Prostate gland (tissue), 2 donors: Measurements from ENCODE around the gene VWF. TPM values are rescaled to one million over a fixed set of nuclear protein-coding genes. Genes with fewer than 3 reads are reported as not detected.

ENCODE experiments used
- DNase-seq: peaks from one replicate; pipeline ENCODE4 v3.0.0-alpha.2; 2019; ENCODE audit warnings: low spot score
- H3K27ac ChIP-seq, 2 donors: fragments of 200-600 bp; sonication (generic); 2 replicates each; pipeline ENCODE4 v1.5.1; 2017 to 2019
- H3K27me3 ChIP-seq: fragments of 200-600 bp; sonication (generic); replicated peaks from 2 replicates; pipeline ENCODE4 v1.5.1; 2019; ENCODE audit not compliant: insufficient read depth
- H3K36me3 ChIP-seq, 2 donors: fragments of 200-600 bp; sonication (generic); 1 replicate in 1 of 2; 2 replicates in 1 of 2; pipeline versions ENCODE4 v1.5.1 to v1.8.1; 2017 to 2019
- H3K4me1 ChIP-seq: fragments of 200-600 bp; sonication (generic); replicated peaks from 2 replicates; pipeline ENCODE4 v1.5.1; 2019
- H3K4me3 ChIP-seq, 2 donors: fragments of 200-600 bp; sonication (generic); 2 replicates each; pipeline ENCODE4 v1.5.1; 2017 to 2019
- H3K9me3 ChIP-seq: fragments of 200-600 bp; sonication (generic); 2 replicates; pipeline ENCODE4 v1.5.1; 2017
- POLR2A ChIP-seq: fragments of 450-650 bp; IDR thresholded peaks from one replicate; pipeline ENCODE4 v1.6.1; 2016; ENCODE audit warnings: antibody characterized with exemption, mild to moderate bottlenecking
- POLR2AphosphoS5 ChIP-seq: sonication (generic); formaldehyde crosslinking; IDR thresholded peaks from one replicate; pipeline ENCODE4 v1.6.1; 2017; ENCODE audit warnings: antibody characterized with exemption
- WGBS: methylation state at CpG from one replicate; pipeline ENCODE4 v1.1.5; 2018; 5-methylcytosine and 5-hydroxymethylcytosine counted together
- intact Hi-C: fragments of 100-400 bp; cut with DNase I; formaldehyde crosslinking; loops from one replicate; pipeline ENCODE4 v1.14.2; 2022
- total RNA-seq, 2 donors: library from RNA; depleted of rRNA; stranded (reverse); fragments of >200 nt; gene quantifications; one replicate each; pipeline ENCODE4 v1.1.0, GENCODE V29; 2016
- TF ChIP-seq, protein P1 (sequence below), 4 experiments: fragments of 200-600 bp in 2 of 4; fragments of 450-650 bp in 2 of 4; sonication (generic) in 2 of 4; IDR thresholded peaks; 1 replicate in 3 of 4; 2 replicates in 1 of 4; pipeline ENCODE4 v1.5.1; 2016 to 2019; ENCODE audit warnings: antibody characterized with exemption in 4 of 4, mild to moderate bottlenecking in 2 of 4, moderate library complexity in 2 of 4

The VWF gene
- total RNA-seq, 2 donors from 2014 or later: 55.0 to 193 TPM

DNA sequence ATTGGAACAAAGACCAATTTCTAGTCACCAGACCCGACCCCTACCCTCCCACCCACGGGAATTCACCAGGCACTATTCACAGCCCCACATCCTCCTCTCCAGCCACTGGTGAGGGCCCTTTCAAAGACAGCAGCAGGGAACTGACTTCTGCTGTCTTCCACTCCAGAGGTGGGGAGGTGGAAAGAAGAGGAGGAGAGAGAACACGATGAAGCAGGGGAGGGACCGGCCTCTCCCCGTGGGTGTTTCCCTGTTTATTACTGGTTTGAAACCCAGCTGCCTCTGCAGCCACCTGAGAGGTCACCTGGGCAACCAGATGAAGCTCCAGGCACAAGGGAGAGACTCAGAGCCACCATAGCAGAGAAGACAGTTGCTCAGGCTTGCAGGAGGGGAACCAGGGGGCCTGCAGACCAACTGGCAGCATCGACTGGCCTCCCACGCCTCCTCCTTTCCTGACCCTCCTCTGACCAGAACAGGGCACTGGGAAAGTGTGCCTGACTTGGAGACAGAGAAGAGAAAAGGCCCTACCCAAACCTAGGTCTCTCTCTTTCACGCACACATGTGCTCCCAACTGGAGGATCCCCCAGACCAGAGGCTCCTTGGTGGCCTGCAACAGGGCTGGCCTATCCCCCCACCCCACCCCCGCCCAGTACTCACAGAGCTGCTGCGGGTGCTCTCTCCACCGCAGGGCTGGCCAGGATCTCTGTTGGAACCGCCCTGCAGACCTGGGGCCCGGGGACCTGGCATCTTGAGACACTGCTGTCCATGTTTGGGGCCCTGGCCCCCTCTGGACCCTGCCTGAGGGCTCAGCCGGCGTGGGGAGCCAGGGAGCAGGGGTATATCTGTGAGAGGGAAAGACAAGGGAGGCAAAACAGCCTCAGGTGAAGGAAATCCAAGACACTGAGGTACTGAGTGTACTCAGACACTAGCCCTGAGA is 202.2 kb downstream of the VWF start:
- no peaks in the 10 kb centered on the region for H3K36me3 ChIP-seq
- no peak overlapping the region for H3K27ac ChIP-seq
- no peak for DNase-seq
- H3K4me1 ChIP-seq: no peaks in the 10 kb centered on the region
- WGBS: 68% methylated on average over 15 of the region's 15 CpGs
- no peak for TF ChIP-seq POLR2A
- TF ChIP-seq, protein P1, sequence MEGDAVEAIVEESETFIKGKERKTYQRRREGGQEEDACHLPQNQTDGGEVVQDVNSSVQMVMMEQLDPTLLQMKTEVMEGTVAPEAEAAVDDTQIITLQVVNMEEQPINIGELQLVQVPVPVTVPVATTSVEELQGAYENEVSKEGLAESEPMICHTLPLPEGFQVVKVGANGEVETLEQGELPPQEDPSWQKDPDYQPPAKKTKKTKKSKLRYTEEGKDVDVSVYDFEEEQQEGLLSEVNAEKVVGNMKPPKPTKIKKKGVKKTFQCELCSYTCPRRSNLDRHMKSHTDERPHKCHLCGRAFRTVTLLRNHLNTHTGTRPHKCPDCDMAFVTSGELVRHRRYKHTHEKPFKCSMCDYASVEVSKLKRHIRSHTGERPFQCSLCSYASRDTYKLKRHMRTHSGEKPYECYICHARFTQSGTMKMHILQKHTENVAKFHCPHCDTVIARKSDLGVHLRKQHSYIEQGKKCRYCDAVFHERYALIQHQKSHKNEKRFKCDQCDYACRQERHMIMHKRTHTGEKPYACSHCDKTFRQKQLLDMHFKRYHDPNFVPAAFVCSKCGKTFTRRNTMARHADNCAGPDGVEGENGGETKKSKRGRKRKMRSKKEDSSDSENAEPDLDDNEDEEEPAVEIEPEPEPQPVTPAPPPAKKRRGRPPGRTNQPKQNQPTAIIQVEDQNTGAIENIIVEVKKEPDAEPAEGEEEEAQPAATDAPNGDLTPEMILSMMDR (IDR thresholded peaks at IDR 0.05): no peak
- no peak for TF ChIP-seq POLR2AphosphoS5
- no peak overlapping the region for H3K4me3 ChIP-seq
- intact Hi-C loops: no loop called here
- H3K27me3 ChIP-seq: no peaks in the 10 kb centered on the region
- no peaks in the 10 kb centered on the region for H3K9me3 ChIP-seq

DNA sequence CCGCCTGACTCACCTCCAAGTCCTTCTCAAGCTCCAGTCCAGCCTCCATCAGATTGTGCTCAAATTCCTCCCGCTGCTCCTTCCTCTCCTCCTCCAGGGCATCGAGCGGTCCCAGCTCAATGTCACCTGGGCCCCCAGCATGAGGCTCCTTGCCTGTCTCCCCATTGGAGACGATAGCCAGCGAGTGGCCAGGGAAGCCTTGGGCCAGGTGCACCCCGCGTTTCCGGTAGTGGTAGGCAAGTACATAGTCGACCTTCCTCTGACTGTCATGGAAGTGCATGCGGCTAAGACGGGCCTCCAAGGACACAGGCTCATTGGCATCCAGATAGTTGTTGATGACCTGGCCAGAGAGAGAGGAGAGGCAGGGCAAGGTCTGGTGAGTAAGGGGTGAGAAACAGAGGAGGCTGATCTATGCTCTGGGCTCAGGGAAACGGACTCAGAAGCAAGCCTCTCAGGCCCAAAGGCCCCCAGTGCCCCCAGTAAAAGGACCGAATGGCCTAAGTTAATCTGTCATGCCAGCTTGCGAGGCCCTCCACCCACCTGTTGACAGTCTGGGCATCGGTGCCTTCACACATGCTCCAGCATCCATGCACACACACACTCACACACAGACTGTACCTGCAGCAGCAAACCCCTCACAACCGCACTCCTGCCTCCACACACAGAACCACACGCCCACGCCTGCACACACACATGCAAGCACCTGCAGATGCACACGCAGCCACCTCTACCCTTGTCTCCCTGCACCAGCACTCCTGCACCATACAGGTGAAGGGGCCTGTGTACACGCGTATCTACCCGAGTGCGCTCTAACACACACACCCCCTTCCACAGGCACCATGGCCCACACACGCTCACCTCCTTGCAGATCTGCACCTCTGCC is 203.2 kb downstream of the VWF start:
- no peak for DNase-seq

DNA sequence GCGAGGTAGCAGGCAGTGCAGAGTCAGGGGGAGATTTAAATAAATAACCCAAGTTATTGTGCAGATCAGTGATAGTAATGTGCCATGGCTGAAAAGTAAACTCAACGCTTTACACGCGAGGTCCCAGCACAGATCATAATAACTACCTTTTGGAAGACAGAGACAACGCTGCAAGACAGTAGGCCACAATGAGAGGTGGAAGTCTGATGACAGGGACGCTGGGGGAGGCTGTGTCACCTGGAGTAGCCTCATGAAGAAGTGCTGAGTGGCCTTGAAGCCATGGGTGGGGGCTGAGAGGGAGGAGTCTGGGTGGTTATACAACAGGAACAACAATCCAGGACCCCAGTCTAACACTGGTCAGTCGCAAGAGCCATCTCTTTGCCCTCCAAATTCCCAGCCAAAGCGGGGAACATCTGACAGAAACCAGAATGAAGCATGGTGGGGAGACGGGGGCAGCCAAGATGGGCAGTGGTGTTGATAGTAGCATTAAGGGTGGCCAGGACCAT is 207.6 kb downstream of the VWF start:
- TF ChIP-seq, protein P1 (IDR thresholded peaks at IDR 0.05): no peak
- TF ChIP-seq POLR2AphosphoS5: no peak
- no peak for TF ChIP-seq POLR2A
- no peak for DNase-seq
- Histone ChIP-seq H3K36me3 (no peaks in the 10 kb centered on the region), H3K4me1 (no peaks in the 10 kb centered on the region), H3K9me3 (no peaks in the 10 kb centered on the region), H3K27me3 (no peaks in the 10 kb centered on the region), H3K4me3 (no peak overlapping the region), H3K27ac (no peak overlapping the region)
- intact Hi-C loops: no loop called here
- WGBS: 76% methylated on average over 9 of the region's 9 CpGs

More for the DNA sequence above, 203.2 kb downstream of the VWF start:
- H3K36me3 ChIP-seq: no peaks in the 10 kb centered on the region
- no peak overlapping the region for H3K27ac ChIP-seq
- no peak overlapping the region for H3K4me3 ChIP-seq
- H3K4me1 ChIP-seq: no peaks in the 10 kb centered on the region
- TF ChIP-seq POLR2AphosphoS5 (no peak), POLR2A (no peak)
- TF ChIP-seq, protein P1 (IDR thresholded peaks at IDR 0.05): no peak
- intact Hi-C loops: no loop called here
- WGBS: 95% methylated on average over 25 of the region's 25 CpGs
- no peaks in the 10 kb centered on the region for H3K9me3 ChIP-seq
- H3K27me3 ChIP-seq: no peaks in the 10 kb centered on the region

DNA sequence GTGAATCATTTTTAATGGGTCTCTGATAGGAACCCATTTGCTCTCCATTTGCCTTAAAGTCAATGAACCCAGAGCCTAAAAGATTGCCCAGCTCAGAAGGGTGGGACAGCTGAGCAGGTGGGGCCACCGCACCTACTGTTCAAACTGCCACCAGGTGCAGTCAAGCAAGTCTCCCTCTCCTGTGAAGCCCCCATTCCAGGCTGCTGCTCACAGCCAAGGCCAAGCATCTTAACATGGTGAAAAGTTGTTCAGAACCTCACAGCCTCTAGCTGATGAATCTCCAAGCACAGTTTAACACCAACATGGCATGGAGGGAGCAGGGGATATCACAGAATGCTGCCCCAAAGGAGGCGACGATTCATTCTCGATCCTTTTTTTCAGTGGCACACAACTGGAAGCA is 209.0 kb downstream of the VWF start:
- WGBS: 95% methylated on average over 4 of the region's 4 CpGs
- Histone ChIP-seq H3K4me3 (no peak overlapping the region), H3K27ac (no peak overlapping the region), H3K27me3 (no peaks in the 10 kb centered on the region), H3K4me1 (no peaks in the 10 kb centered on the region), H3K9me3 (no peaks in the 10 kb centered on the region), H3K36me3 (no peaks in the 10 kb centered on the region)
- TF ChIP-seq POLR2AphosphoS5 (no peak), POLR2A (no peak)
- TF ChIP-seq, protein P1 (IDR thresholded peaks at IDR 0.05): no peak
- DNase-seq: no peak
- intact Hi-C loops: no loop called here
